Liver (tissue), 9 donors: ENCODE measurements around the gene DAPK2. TPM values are rescaled to one million over a fixed set of nuclear protein-coding genes. Genes with fewer than 3 reads are reported as not detected.

Source experiments
- DNase-seq: peaks from one replicate; pipeline ENCODE4 v3.0.0-alpha.2; 2017; ENCODE audit warnings: low spot score
- H3K27ac ChIP-seq, 2 donors: one replicate each; pipeline ENCODE4 v1.7.0; 2013; ENCODE audit warnings: inconsistent platforms in 2 of 2, low read length in 2 of 2, control low read depth in 1 of 2, low read depth in 1 of 2, mild to moderate bottlenecking in 1 of 2
- H3K27me3 ChIP-seq, 4 donors: one replicate each; pipeline versions ENCODE4 v1.6.1 to v1.7.0; 2013; ENCODE audit warnings: low read length in 3 of 4, inconsistent platforms in 1 of 4, mild to moderate bottlenecking in 1 of 4, moderate library complexity in 1 of 4; ENCODE audit not compliant: control insufficient read depth in 4 of 4, insufficient read depth in 4 of 4
- H3K36me3 ChIP-seq, 4 donors: one replicate each; pipeline versions ENCODE4 v1.6.1 to v1.7.0; 2013; ENCODE audit warnings: low read length in 3 of 4, mild to moderate bottlenecking in 3 of 4, low read depth in 1 of 4, moderate library complexity in 1 of 4; ENCODE audit not compliant: control insufficient read depth in 4 of 4, insufficient read depth in 3 of 4
- H3K4me1 ChIP-seq, 4 donors: one replicate each; pipeline versions ENCODE4 v1.6.1 to v1.7.0; 2013; ENCODE audit warnings: low read length in 3 of 4, mild to moderate bottlenecking in 3 of 4, moderate library complexity in 1 of 4; ENCODE audit not compliant: control insufficient read depth in 4 of 4, insufficient read depth in 4 of 4
- H3K4me3 ChIP-seq, 3 donors: one replicate each; pipeline versions ENCODE4 v1.6.1 to v1.7.0; 2013; ENCODE audit warnings: low read length in 3 of 3, control low read depth in 1 of 3, low read depth in 1 of 3, mild to moderate bottlenecking in 1 of 3
- H3K9ac ChIP-seq, 2 donors: one replicate each; pipeline ENCODE4 v1.7.0; 2013; ENCODE audit warnings: low read length in 2 of 2, mild to moderate bottlenecking in 2 of 2, moderate library complexity in 2 of 2, control low read depth in 1 of 2, low read depth in 1 of 2
- H3K9me3 ChIP-seq, 4 donors: one replicate each; pipeline versions ENCODE4 v1.6.1 to v1.7.0; 2013; ENCODE audit warnings: low read length in 3 of 4; ENCODE audit not compliant: control insufficient read depth in 4 of 4
- CTCF ChIP-seq: fragments of 150-350 bp; IDR thresholded peaks from 2 replicates; pipeline ENCODE4 v1.5.1; 2017; ENCODE audit warnings: improper control_type of control experiment, low read depth, low read length; ENCODE audit not compliant: missing input control
- EGR1 ChIP-seq, 2 donors: IDR thresholded peaks; 2 replicates each; pipeline ENCODE4 v1.6.1; 2016 to 2018; ENCODE audit warnings: antibody characterized with exemption in 2 of 2, low read depth in 2 of 2
- FOXA1 ChIP-seq: IDR thresholded peaks from 2 replicates; pipeline ENCODE4 v1.6.1; 2016; ENCODE audit warnings: antibody characterized with exemption
- FOXA2 ChIP-seq: IDR thresholded peaks from 2 replicates; pipeline ENCODE4 v1.6.1; 2016; ENCODE audit warnings: antibody characterized with exemption
- HNF4A ChIP-seq, 2 donors: conservative IDR thresholded peaks; 2 replicates each; pipeline ENCODE4 v1.6.1; 2016; ENCODE audit warnings: antibody characterized with exemption in 2 of 2, mild to moderate bottlenecking in 2 of 2
- HNF4G ChIP-seq: IDR thresholded peaks from 2 replicates; pipeline ENCODE4 v1.6.1; 2016; ENCODE audit warnings: antibody characterized with exemption
- JUND ChIP-seq, 2 donors: IDR thresholded peaks; 2 replicates each; pipeline ENCODE4 v1.6.1; 2016; ENCODE audit warnings: antibody characterized with exemption in 2 of 2
- NR2F2 ChIP-seq: IDR thresholded peaks from 2 replicates; pipeline ENCODE4 v1.6.1; 2016; ENCODE audit warnings: antibody characterized with exemption
- RAD21 ChIP-seq, 2 donors: IDR thresholded peaks; 2 replicates each; pipeline ENCODE4 v1.6.1; 2016; ENCODE audit warnings: antibody characterized with exemption in 2 of 2, mild to moderate bottlenecking in 2 of 2
- REST ChIP-seq: IDR thresholded peaks from 2 replicates; pipeline ENCODE4 v1.6.1; 2016; ENCODE audit warnings: antibody characterized with exemption, mild to moderate bottlenecking
- RXRA ChIP-seq, 2 donors: IDR thresholded peaks; 2 replicates each; pipeline ENCODE4 v1.6.1; 2017 to 2018; ENCODE audit warnings: antibody characterized with exemption in 2 of 2, mild to moderate bottlenecking in 1 of 2
- SP1 ChIP-seq: IDR thresholded peaks from 2 replicates; pipeline ENCODE4 v1.6.1; 2018; ENCODE audit warnings: antibody characterized with exemption, mild to moderate bottlenecking
- TAF1 ChIP-seq: conservative IDR thresholded peaks from 2 replicates; pipeline ENCODE4 v1.6.1; 2016; ENCODE audit warnings: antibody characterized with exemption, mild to moderate bottlenecking
- WGBS: extraction: QIAGEN DNeasy Blood & Tissue Kit; methylation state at CpG from one replicate; pipeline ENCODE4 v1.1.7; 2013; 5-methylcytosine and 5-hydroxymethylcytosine counted together
- polyA plus RNA-seq, 2 donors: library from polyadenylated mRNA; stranded (reverse) in 1 of 2; unstranded in 1 of 2; fragments of 200-250 nt in 1 of 2; fragments of >200 nt in 1 of 2; fragmentation: Nextera tagmentation in 1 of 2; extraction: Ambion mirVana in 1 of 2; gene quantifications; one replicate each; pipeline versions ENCODE4 v1.2.1 to v1.2.3, GENCODE V29; 2013 to 2015
- total RNA-seq, 2 donors: library from RNA; depleted of rRNA; stranded (reverse); fragments of >200 nt; gene quantifications; one replicate each; pipeline ENCODE4 v1.2.3, GENCODE V29; 2014
- donor health status: healthy.
- donor health status: healthy.
- donor health status: healthy.
- donor health status: healthy.
- donor health status: healthy.

Gene DAPK2
- total and polyA plus RNA-seq, 4 donors = 1.0 to 3.6 (median 1.1) TPM

- no peaks in the 10 kb centered on the region for H3K27me3 ChIP-seq
- peaks cover 14 to 34% (median 26%) of the 10 kb centered on the region in 4 donors for H3K4me1 ChIP-seq
- H3K9ac ChIP-seq = no peak overlapping the region
- DNase-seq = peak; percentile 91
- H3K9me3 ChIP-seq = no peaks in the 10 kb centered on the region
- TF ChIP-seq RAD21 (IDR thresholded peaks at IDR 0.05) (peak; percentile 95 to 98), HNF4G (peak; percentile 55), JUND (IDR thresholded peaks at IDR 0.05) (no peak), CTCF (peak; percentile 89), FOXA1 (no peak), SP1 (peak; percentile 48), RXRA (IDR thresholded peaks at IDR 0.05) (peak; percentile 51 to 80), FOXA2 (no peak), EGR1 (IDR thresholded peaks at IDR 0.05; ENCODE audit: low read depth in 2 of 2) (no peak), HNF4A (conservative IDR thresholded peaks at IDR 0.05) (peak; percentile 48 to 82), NR2F2 (peak; percentile 20)
- no peak overlapping the region for H3K27ac ChIP-seq
- WGBS = 19% methylated on average over 8 of the region's 8 CpGs
- H3K4me3 ChIP-seq = no peak overlapping the region
- H3K36me3 ChIP-seq = no peaks in the 10 kb centered on the region
These were observed 155.1 kb downstream of the DAPK2 start for GRCh38 chr15:63891079-63891767.

GRCh38 chr15:63890617-63891016, 155.7 kb downstream of the DAPK2 start:
- no peaks in the 10 kb centered on the region for H3K9me3 ChIP-seq
- TF ChIP-seq CTCF (no peak), EGR1 (IDR thresholded peaks at IDR 0.05; ENCODE audit: low read depth in 2 of 2) (no peak), RAD21 (IDR thresholded peaks at IDR 0.05) (no peak), TAF1 (no peak), SP1 (no peak), REST (no peak), FOXA2 (no peak)
- H3K27ac ChIP-seq = no peak overlapping the region
- no peak for DNase-seq
- H3K36me3 ChIP-seq = no peaks in the 10 kb centered on the region
- no peaks in the 10 kb centered on the region for H3K27me3 ChIP-seq
- no peak overlapping the region for H3K9ac ChIP-seq
- H3K4me1 ChIP-seq = peaks cover 10 to 29% (median 24%) of the 10 kb centered on the region in 4 donors
- WGBS = 92% methylated on average over 6 of the region's 6 CpGs
- no peak overlapping the region for H3K4me3 ChIP-seq
